Tibial nerve (tissue), 4 donors: ENCODE results near the gene ATP11A. TPM values are rescaled to one million over a fixed set of nuclear protein-coding genes. Genes with fewer than 3 reads are reported as not detected.

ENCODE experiments used
- DNase-seq, 2 donors: peaks; one replicate each; pipeline ENCODE4 v3.0.0-alpha.2; 2019; ENCODE audit warnings: low spot score in 2 of 2
- H3K27ac ChIP-seq, 4 donors: fragments of 200-600 bp; sonication (generic) in 3 of 4; one replicate each; pipeline ENCODE4 v1.5.1; 2017 to 2019; ENCODE audit warnings: mild to moderate bottlenecking in 1 of 4
- H3K27me3 ChIP-seq, 2 donors: fragments of 200-600 bp; sonication (generic) in 1 of 2; one replicate each; pipeline versions ENCODE4 v1.5.1 to v1.6.0; 2017 to 2019
- H3K36me3 ChIP-seq, 3 donors: fragments of 200-600 bp; sonication (generic); one replicate each; pipeline ENCODE4 v1.5.1; 2018 to 2019
- H3K4me1 ChIP-seq, 4 donors: fragments of 200-600 bp; sonication (generic) in 3 of 4; one replicate each; pipeline ENCODE4 v1.5.1; 2017 to 2019
- H3K4me3 ChIP-seq, 4 donors: fragments of 200-600 bp; sonication (generic) in 3 of 4; one replicate each; pipeline ENCODE4 v1.5.1; 2017 to 2019; ENCODE audit warnings: mild to moderate bottlenecking in 1 of 4, moderate library complexity in 1 of 4
- H3K9me3 ChIP-seq, 4 donors: fragments of 200-600 bp; sonication (generic) in 3 of 4; one replicate each; pipeline ENCODE4 v1.5.1; 2017 to 2019
- CTCF ChIP-seq, 5 experiments: fragments of 200-600 bp in 3 of 5; fragments of 450-650 bp in 2 of 5; sonication (generic) in 3 of 5; IDR thresholded peaks; one replicate each; pipeline ENCODE4 v1.5.1; 2016 to 2019; ENCODE audit warnings: antibody characterized with exemption in 5 of 5, mild to moderate bottlenecking in 3 of 5, moderate library complexity in 2 of 5
- EP300 ChIP-seq, 2 donors: sonication (generic); formaldehyde crosslinking; IDR thresholded peaks; one replicate each; pipeline ENCODE4 v1.6.1; 2017; ENCODE audit warnings: antibody characterized with exemption in 2 of 2, mild to moderate bottlenecking in 1 of 2
- POLR2A ChIP-seq, 2 donors: fragments of 450-650 bp; IDR thresholded peaks; one replicate each; pipeline ENCODE4 v1.6.1; 2017; ENCODE audit warnings: antibody characterized with exemption in 2 of 2, mild to moderate bottlenecking in 2 of 2, moderate library complexity in 2 of 2
- WGBS, 2 donors: methylation state at CpG; one replicate each; pipeline ENCODE4 v1.1.5; 2018; 5-methylcytosine and 5-hydroxymethylcytosine counted together
- total RNA-seq, 4 donors: library from RNA; depleted of rRNA; stranded (reverse); fragments of >200 nt; gene quantifications; one replicate each; pipeline ENCODE4 v1.1.0, GENCODE V29; 2016

ATP11A gene
- total RNA-seq, 4 donors from 2014 or later, result 24.7 to 61.5 (median 35.0) TPM

- Histone ChIP-seq H3K4me3 (no peak overlapping the region), H3K27ac (no peak overlapping the region), H3K27me3 (peaks cover 0 to 26% of the 10 kb centered on the region in 2 donors), H3K36me3 (no peaks in the 10 kb centered on the region), H3K9me3 (peaks cover 0 to 14% (median 0%) of the 10 kb centered on the region in 4 donors), H3K4me1 (peaks cover 0 to under 1% (median 0%) of the 10 kb centered on the region in 4 donors)
- no peak for DNase-seq
- TF ChIP-seq CTCF (IDR thresholded peaks at IDR 0.05) (no peak), POLR2A (IDR thresholded peaks at IDR 0.05) (no peak), EP300 (IDR thresholded peaks at IDR 0.05) (no peak)
- WGBS, 2 donors, result 89% methylated on average over 8 of the region's 8 CpGs
These were observed 217.4 kb downstream of the ATP11A start for GRCh38 chr13:112907286-112907685.

GRCh38 chr13:112907871-112908331, 218.1 kb downstream of the ATP11A start:
- Histone ChIP-seq H3K9me3 (peaks cover 0 to 14% (median 0%) of the 10 kb centered on the region in 4 donors), H3K4me3 (no peak overlapping the region), H3K27ac (no peak overlapping the region), H3K36me3 (no peaks in the 10 kb centered on the region), H3K4me1 (no peaks in the 10 kb centered on the region), H3K27me3 (peaks cover 0 to 22% of the 10 kb centered on the region in 2 donors)
- TF ChIP-seq CTCF (IDR thresholded peaks at IDR 0.05) (no peak), EP300 (IDR thresholded peaks at IDR 0.05) (no peak), POLR2A (IDR thresholded peaks at IDR 0.05) (no peak)
- WGBS, 2 donors, result 51 to 76% methylated on average over 4 to 6 of the region's 6 CpGs
- no peak for DNase-seq

- H3K36me3 ChIP-seq, result no peaks in the 10 kb centered on the region
- H3K27ac ChIP-seq, result no peak overlapping the region
- DNase-seq, result no peak
- peaks cover 0 to 18% of the 10 kb centered on the region in 2 donors for H3K27me3 ChIP-seq
- H3K9me3 ChIP-seq, result peaks cover 0 to 14% (median 0%) of the 10 kb centered on the region in 4 donors
- TF ChIP-seq EP300 (IDR thresholded peaks at IDR 0.05) (no peak), CTCF (IDR thresholded peaks at IDR 0.05) (no peak)
- no peaks in the 10 kb centered on the region for H3K4me1 ChIP-seq
- 77 to 82% methylated on average over 5 of the region's 5 CpGs for WGBS, 2 donors
- H3K4me3 ChIP-seq, result no peak overlapping the region
These were observed 218.5 kb downstream of the ATP11A start for GRCh38 chr13:112908342-112908741.

GRCh38 chr13:112910016-112910415, 220.2 kb downstream of the ATP11A start:
- Histone ChIP-seq H3K27me3 (peaks cover 0 to 16% of the 10 kb centered on the region in 2 donors), H3K9me3 (peaks cover 0 to 5% (median 0%) of the 10 kb centered on the region in 4 donors), H3K4me3 (no peak overlapping the region), H3K4me1 (no peaks in the 10 kb centered on the region), H3K27ac (no peak overlapping the region), H3K36me3 (no peaks in the 10 kb centered on the region)
- TF ChIP-seq CTCF (IDR thresholded peaks at IDR 0.05), result no peak
- TF ChIP-seq POLR2A (IDR thresholded peaks at IDR 0.05), result no peak
- TF ChIP-seq EP300 (IDR thresholded peaks at IDR 0.05), result no peak
- 48 to 50% methylated on average over 4 of the region's 4 CpGs for WGBS, 2 donors
- no peak for DNase-seq

- Histone ChIP-seq H3K27ac (no peak overlapping the region), H3K4me1 (no peaks in the 10 kb centered on the region), H3K27me3 (peaks cover 0 to 16% of the 10 kb centered on the region in 2 donors), H3K36me3 (no peaks in the 10 kb centered on the region), H3K9me3 (no peaks in the 10 kb centered on the region), H3K4me3 (no peak overlapping the region)
- 65 to 68% methylated on average over 26 of the region's 27 CpGs for WGBS, 2 donors
- TF ChIP-seq CTCF (IDR thresholded peaks at IDR 0.05) (no peak), EP300 (IDR thresholded peaks at IDR 0.05) (no peak), POLR2A (IDR thresholded peaks at IDR 0.05) (no peak)
- no peak for DNase-seq
These were observed 220.9 kb downstream of the ATP11A start for GRCh38 chr13:112910616-112911280.
